SJCRH30 (cell line): ENCODE results near the gene PDE10A. TPM values are rescaled to one million over a fixed set of nuclear protein-coding genes. Genes with fewer than 3 reads are reported as not detected.

ENCODE experiments used
- DNase-seq, 2 experiments: peaks; one replicate each; pipeline ENCODE4 v3.0.0-alpha.2; 2015 to 2020
- H3K27ac ChIP-seq: fragments of 250-450 bp; sonication (Bioruptor Pico); 2 replicates; pipeline ENCODE4 v1.5.1; 2020; ENCODE audit warnings: mild to moderate bottlenecking, moderate library complexity
- H3K27me3 ChIP-seq: fragments of 250-450 bp; sonication (Bioruptor Pico); 2 replicates; pipeline ENCODE4 v1.5.1; 2020; ENCODE audit warnings: mild to moderate bottlenecking, moderate library complexity
- H3K36me3 ChIP-seq: fragments of 250-450 bp; sonication (Bioruptor Pico); 2 replicates; pipeline ENCODE4 v1.5.1; 2020; ENCODE audit warnings: mild to moderate bottlenecking, moderate library complexity
- H3K4me1 ChIP-seq: fragments of 250-450 bp; sonication (Bioruptor Pico); 2 replicates; pipeline ENCODE4 v1.5.1; 2020; ENCODE audit warnings: mild to moderate bottlenecking, moderate library complexity
- H3K4me3 ChIP-seq: fragments of 250-450 bp; sonication (Bioruptor Pico); 2 replicates; pipeline ENCODE4 v1.5.1; 2020; ENCODE audit warnings: mild to moderate bottlenecking, moderate library complexity
- H3K9me3 ChIP-seq: fragments of 250-450 bp; sonication (Bioruptor Pico); replicated peaks from 2 replicates; pipeline ENCODE4 v1.5.1; 2020; ENCODE audit warnings: mild to moderate bottlenecking, moderate library complexity
- total RNA-seq: library from RNA; depleted of rRNA; stranded (reverse); fragments of >200 nt; shearing (Covaris generic); gene quantifications from 2 replicates; pipeline ENCODE4 v1.2.3, GENCODE V29; 2014

PDE10A gene
- total RNA-seq, 1 experiment from 2014 or later: 14.5 TPM

DNA sequence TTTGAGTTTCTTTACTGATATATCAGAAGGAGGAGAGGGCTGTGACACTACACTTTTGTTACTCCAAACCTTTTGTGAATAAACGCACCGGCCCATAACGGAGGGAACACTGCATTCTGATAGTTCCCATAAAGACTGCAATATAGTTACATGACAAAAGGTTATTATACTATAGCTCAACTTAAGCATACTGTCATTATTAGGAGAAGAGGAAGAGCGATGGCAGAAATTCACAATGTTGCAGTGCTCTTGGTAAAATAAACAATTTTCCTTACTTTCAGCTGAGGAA, 2.3 kb upstream of the PDE10A start:
- Histone ChIP-seq H3K4me3 (no peak overlapping the region; the same call in 1 of the 2 replicates), H3K9me3 (no peaks in the 10 kb centered on the region), H3K36me3 (no peaks in the 10 kb centered on the region), H3K27me3 (no peaks in the 10 kb centered on the region), H3K27ac (no peak overlapping the region), H3K4me1 (peaks cover 15% of the 10 kb centered on the region)
- no peak for DNase-seq

DNA sequence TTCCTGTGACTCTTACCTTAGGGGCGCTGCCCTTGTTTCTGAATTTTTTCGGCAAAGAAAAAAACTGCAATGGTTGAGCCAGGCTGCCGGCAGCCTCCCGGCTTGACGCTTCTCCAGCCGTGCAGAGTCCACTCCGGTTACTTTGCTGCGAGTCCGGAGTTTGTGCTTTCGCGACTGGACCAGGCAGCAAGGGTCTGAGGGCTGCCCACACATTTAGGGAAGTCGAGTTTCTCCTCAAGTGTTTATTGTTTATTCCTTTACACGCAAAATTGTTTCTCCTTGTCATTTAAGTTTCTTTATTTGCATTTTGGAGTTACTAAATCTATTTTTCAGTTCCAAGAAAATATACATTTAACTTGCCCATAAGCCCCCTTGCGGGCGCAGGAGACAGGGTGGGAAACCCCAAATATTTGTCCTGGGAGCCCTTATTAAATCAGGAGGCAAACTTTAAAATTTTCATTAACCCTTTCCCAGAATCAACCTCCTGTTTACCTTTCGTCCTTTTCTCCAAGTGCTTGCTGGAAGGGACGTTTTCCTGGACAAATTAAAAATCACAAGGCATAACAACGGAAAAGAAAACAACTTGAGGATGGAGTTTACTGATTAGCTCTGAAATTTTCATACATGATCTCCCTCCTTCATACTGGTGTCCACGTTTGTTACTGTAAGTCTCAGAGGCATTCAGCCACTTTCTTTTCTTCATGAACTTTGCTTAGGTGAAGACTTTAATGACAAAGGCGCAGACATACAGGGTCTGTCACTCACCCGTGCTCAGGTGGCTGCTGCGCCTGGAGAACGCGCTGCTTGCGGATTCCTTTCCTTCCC, 1.7 kb upstream of the PDE10A start:
- Histone ChIP-seq H3K4me3 (peak overlapping the region; percentile 82), H3K36me3 (no peaks in the 10 kb centered on the region), H3K4me1 (peaks cover 15% of the 10 kb centered on the region), H3K27ac (no peak overlapping the region), H3K9me3 (no peaks in the 10 kb centered on the region), H3K27me3 (no peaks in the 10 kb centered on the region)
- DNase-seq: peak; percentile 42 to 64

DNA sequence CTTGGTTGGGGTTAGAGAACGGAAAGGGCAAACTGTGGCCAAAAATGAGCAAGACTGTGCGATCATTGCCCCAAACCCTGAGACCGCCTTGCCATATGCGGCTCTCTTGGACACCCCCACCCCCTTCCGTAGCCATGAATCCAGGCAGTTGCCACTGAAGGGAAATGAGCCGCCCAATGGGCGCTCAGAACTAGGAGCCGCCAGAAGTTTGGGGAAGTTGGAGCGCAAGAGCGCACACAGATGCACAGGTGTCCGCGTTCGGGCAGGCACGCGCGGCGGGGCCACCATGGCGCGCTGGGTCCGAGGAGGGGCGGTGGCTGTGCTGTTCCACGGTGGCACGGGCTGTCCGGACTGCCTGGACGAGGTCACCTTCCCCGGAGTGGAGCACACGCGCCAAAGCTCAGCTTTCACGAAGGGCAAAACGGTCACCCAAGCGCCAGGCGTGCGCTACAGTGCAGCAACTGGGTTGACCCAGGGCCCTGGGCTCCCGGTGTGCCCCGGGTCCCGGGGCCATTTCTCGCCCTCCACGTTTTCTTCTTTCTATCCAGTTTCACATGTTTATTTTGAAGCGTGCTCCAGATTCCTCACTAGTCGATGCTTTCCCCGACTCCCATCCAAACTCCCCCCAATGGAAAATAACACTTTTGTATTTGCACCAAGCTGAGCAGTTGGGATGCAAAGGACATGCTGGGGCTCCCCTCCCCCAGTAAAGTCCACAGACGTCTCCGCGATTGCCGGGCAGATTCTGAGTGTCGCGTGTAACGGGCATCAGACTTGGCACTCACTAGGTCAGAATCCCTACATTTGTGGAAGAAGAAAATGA, 906 bp upstream of the PDE10A start:
- Histone ChIP-seq H3K36me3 (no peaks in the 10 kb centered on the region), H3K4me1 (peaks cover 8% of the 10 kb centered on the region), H3K9me3 (no peaks in the 10 kb centered on the region), H3K27me3 (no peaks in the 10 kb centered on the region), H3K4me3 (peak overlapping the region; percentile 82), H3K27ac (no peak overlapping the region)
- DNase-seq: peak; percentile 62 to 78

DNA sequence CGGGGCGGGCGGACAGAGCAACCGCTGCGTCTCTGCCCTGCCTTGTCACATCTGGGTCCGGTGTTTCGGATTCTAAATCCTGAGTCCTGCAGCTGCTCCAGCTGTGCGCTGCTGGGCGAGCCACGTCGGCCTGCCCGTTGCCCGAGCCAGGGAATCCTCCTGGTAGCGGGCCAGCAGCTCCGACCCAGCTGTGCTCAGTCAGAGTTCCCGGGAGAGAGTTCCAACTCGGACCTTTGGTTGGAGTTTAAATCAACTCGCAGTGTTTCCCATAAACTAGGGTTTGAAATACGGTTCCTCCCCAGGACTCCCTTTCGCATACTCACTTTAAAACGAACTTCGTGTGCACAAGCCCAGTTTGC, 315 bp upstream of the PDE10A start:
- Histone ChIP-seq H3K27ac (no peak overlapping the region), H3K36me3 (no peaks in the 10 kb centered on the region), H3K4me1 (peaks cover 7% of the 10 kb centered on the region), H3K9me3 (no peaks in the 10 kb centered on the region), H3K27me3 (no peaks in the 10 kb centered on the region), H3K4me3 (peak overlapping the region; percentile 82)
- peak; percentile 50 to 60 for DNase-seq

DNA sequence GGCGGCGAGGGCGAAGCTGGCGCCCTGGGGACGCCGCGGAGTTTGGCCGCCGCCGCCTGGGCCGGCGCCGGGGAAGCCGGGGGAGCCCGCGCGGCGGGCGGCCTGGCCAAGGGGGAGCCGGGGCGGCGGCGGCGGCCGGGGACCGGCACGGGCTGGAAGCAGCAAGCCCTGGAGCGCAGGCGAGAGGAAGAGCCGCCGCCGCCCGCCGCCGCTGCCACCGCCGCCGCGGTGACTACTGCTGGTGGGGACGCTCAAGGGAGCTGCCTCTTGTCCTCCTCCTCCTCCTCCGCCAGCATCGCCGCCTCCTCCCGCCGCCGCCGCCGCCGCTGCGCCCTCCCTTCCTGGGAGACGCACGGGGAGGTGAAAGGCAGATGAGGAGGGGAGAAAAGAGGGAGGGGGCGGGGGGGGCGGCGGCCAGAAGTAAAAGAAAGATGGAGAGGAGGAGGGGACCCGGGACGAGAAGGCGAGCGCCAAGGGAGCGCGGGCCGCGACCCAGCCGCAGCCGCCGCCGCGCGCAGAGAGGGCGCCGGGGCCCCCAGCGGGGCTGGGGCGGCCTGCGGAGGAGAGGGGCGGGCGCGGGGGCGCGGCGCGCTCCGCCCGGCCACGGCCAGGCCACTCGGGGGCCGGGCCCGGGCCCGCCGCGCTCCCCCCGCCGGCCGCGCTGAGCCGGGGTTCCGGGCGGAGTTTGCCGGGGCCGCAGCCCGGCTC, 846 bp downstream of the PDE10A start:
- Histone ChIP-seq H3K4me3 (peak overlapping the region; percentile 82), H3K9me3 (no peaks in the 10 kb centered on the region), H3K36me3 (0 out of 2 replicates have a peak, but pooled peaks cover 2% of the 10 kb centered on the region), H3K27me3 (no peaks in the 10 kb centered on the region), H3K27ac (no peak overlapping the region; the same call in 1 of the 2 replicates), H3K4me1 (0 out of 2 replicates have a peak, but pooled peaks cover 3% of the 10 kb centered on the region)
- peak; percentile 47 to 59 for DNase-seq

DNA sequence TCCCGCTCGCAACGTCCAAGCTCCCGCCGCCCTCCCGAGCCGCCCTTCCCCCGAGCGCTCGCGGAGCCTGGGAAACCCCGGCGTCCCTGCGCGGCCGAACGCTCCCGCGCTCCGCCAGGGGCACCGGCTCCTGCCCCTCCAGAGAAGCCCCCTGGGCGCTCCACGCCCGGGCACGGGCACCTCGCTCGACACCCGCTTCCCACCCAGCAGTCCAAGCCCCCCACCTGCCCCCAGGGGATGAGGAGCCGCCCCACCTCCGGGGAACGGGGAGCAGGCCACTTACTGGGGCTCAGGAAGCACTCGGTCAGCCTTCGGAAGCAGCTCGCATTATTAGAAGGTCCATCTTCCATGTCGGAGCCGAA, 1.4 kb downstream of the PDE10A start:
- peak in 1 of 2 experiments; percentile 33 for DNase-seq
- 0 out of 2 replicates have a peak, but pooled peaks cover 2% of the 10 kb centered on the region for H3K36me3 ChIP-seq
- H3K4me3 ChIP-seq: peak overlapping the region; percentile 82
- no peaks in the 10 kb centered on the region for H3K27me3 ChIP-seq
- 0 out of 2 replicates have a peak, but pooled peaks cover 3% of the 10 kb centered on the region for H3K4me1 ChIP-seq
- no peaks in the 10 kb centered on the region for H3K9me3 ChIP-seq
- H3K27ac ChIP-seq: peak overlapping the region; percentile 69

DNA sequence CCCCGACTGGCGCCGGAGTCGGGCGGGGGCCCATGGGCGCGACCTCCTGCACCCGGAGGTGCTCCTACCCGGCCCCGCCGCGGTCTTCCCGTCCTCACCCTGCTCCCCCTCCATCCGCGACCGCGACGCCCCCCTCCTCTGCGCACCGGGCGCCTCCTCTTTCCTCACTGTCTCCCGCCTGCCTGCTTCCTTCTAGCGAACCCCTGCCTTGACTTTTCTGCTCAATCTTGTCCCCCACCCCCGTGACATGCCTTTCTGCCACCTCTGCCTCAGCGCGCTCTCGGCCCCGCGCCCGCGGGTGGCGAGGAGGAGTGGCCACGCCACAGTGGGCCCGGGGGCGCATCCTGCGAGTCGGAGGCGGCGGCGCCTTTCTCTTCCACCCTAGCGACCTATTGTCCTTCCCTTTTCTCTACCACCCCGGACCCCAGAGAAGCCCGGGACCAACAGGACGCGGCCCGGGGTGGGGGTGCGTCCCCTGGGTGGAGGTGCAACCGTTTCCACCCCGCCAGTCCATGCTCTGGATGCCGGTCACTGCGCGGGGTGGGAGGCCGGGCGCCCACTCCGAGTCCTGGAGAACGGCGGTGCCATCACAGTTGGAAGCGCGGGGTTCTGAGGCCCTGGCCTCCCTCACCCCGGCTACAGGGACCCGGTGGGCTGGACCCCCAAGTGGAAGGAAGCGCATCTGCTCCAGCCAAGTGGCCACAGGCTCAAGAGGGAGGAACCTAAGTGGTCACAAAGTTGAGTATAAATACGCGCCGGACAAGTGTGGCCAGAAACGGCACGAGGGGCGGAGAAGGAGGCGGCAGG, 2.0 kb downstream of the PDE10A start:
- no peaks in the 10 kb centered on the region for H3K9me3 ChIP-seq
- DNase-seq: peak; percentile 47 to 59
- peak overlapping the region; percentile 82 for H3K4me3 ChIP-seq
- no peaks in the 10 kb centered on the region for H3K27me3 ChIP-seq
- H3K4me1 ChIP-seq: 0 out of 2 replicates have a peak, but pooled peaks cover 3% of the 10 kb centered on the region
- H3K27ac ChIP-seq: peak overlapping the region; percentile 69
- 0 out of 2 replicates have a peak, but pooled peaks cover 2% of the 10 kb centered on the region for H3K36me3 ChIP-seq

DNA sequence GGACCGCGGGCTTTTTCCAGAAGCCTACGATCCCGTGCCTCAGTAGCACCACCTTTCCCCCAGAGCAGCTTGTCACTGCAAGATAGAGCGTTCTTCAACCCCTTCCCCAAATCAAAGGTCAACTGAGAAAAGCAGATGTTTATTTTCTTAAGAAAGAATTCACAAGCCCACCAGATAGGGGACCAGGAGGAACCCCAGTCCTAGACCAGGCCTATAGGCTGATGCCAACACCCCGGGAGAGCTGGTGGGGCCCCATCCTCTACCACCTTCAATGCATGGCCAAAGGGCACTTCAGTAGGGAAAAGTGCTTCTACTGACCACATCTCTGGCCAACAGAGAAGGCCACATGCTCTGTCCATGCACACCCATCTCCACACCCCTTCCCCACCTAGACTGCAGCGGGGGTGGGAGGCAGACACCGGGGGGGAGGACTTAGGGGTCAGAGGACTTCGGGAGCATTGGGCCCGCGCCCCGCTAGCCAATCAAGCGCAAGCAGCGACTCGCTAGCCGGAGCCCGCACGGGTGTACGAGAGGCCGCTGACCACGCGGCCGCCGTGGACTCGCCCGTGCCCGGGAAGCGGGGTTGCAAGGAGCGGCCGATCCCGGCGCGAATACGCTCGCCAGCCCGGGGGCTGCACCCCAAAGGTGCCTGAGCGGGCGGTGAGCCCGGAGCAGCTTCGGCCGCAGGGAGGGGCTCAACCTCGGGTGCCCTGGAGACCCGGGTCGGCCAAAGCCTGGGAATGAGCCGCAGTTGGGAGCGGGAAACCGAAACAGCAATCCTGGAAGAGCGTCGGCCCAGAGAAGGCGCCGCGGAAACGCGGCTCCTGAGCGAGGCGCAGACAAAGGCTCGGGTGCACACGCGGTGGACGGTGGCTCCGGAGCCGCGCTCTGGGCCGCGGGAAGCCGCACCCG, 2.8 kb downstream of the PDE10A start:
- peak overlapping the region; percentile 82 for H3K4me3 ChIP-seq
- no peaks in the 10 kb centered on the region for H3K9me3 ChIP-seq
- peak; percentile 59 to 65 for DNase-seq
- H3K4me1 ChIP-seq: 0 out of 2 replicates have a peak, but pooled peaks cover 3% of the 10 kb centered on the region
- H3K27ac ChIP-seq: peak overlapping the region; percentile 69
- H3K27me3 ChIP-seq: no peaks in the 10 kb centered on the region
- H3K36me3 ChIP-seq: 0 out of 2 replicates have a peak, but pooled peaks cover 2% of the 10 kb centered on the region

DNA sequence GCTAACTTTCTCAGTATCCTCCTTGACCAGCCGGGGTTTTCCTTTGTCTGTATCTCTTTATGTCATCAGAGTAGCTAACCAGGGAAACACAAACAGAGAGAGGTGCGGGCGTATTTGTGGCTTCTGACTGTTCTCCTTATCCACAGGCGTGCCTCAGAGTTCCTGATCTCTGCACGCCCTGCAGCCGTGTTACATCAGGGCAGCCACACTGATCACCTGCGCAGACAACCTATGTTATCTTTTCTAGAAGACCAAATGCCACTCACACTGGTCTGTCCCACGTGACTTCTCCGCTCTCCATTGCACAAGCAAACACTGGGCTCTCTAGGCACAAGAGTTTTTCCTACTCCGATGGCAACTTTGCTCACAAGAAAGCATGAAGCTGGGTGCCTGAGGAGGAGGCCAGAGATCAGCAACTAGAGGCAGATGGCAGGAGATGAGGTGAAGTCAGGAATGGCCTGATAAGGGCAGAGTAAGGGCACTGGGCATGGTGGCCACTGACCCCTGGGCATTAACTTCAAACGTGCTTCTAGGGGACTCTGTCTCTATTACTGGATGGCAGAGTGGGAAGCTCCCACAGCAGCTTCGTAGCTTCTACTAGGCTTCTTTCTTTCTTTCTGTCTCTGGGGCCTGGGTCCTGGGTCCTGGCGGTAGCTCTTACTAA, 4.5 kb downstream of the PDE10A start:
- H3K27ac ChIP-seq: no peak overlapping the region
- H3K27me3 ChIP-seq: no peaks in the 10 kb centered on the region
- no peak for DNase-seq
- no peaks in the 10 kb centered on the region for H3K9me3 ChIP-seq
- H3K4me3 ChIP-seq: no peak overlapping the region
- no peaks in the 10 kb centered on the region for H3K4me1 ChIP-seq
- 0 out of 2 replicates have a peak, but pooled peaks cover 2% of the 10 kb centered on the region for H3K36me3 ChIP-seq

DNA sequence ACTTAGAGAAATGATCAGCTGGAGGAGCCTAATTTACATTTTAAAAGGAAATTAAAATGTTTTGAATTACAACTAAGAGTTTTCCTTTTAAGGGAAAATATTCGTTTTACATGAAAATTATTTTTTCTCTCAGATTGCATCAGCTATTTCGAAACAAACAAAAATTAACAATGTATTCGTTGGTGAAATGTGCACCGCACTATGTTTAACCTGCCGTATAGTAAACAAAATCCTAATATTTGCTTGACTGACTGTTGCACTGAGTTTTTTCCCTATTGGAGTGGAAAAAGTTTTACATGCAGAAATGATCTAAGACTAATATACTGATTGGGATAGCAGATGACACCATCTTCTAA, 5.7 kb downstream of the PDE10A start:
- no peaks in the 10 kb centered on the region for H3K27me3 ChIP-seq

DNA sequence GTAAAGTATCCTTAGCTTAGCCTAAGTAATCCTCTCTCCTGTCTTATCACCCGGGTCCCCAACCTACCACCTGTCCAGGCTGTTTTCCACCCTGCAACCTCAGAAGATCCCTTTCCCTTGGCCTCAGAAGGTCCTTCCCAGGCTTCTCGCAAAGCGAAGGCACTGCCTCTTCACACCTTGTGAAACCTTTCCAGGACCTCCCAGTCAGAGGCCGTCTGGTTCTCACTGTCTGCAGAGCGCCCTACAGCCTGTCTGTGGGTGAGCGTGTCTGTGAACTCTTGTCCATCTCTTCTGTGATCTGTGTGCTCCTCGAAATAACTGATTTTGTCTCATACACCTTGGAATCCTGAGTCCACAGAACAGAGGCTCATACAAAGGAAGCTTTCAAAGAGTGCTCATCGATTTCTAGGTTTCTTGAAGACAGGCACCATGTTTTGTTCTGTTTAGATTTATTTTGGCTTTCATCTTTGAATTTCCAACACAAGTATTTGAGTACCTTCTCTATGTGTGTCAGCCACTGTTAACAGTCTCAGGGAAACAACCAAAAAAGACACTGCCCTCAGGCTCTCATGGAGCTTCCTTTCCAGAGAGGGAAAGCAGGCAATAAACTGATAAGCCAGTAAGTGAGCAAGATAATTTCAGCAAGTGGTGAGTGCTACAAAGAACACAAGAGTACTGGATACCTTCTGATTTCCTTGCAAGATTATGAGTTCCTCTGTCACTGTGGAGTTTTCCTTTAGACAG, 6.3 kb downstream of the PDE10A start:
- no peak for DNase-seq

More for the DNA sequence above, 5.7 kb downstream of the PDE10A start:
- DNase-seq: no peak
- H3K4me1 ChIP-seq: no peaks in the 10 kb centered on the region
- H3K27ac ChIP-seq: no peak overlapping the region
- H3K36me3 ChIP-seq: 0 out of 2 replicates have a peak, but pooled peaks cover 2% of the 10 kb centered on the region
- no peaks in the 10 kb centered on the region for H3K9me3 ChIP-seq
- no peak overlapping the region for H3K4me3 ChIP-seq

DNA sequence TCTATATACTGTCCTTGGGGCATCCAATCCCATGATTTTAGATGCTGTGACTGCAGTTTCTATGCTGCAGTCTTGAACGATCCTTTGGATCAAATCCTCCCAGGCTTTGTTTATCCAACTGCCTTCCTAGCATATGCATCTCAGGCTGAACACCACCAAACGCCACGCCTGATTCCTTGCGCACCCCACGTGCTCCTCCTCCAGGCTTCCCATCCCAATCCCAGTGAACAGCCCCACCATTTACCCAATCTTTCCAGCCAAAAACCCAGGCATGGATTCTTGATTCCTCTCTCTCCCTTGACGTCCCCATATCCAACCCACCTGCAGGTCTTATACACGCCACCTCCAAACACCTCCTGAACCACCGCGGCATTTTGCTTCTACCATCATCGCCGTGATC, 7.8 kb downstream of the PDE10A start:
- Histone ChIP-seq H3K27ac (no peak overlapping the region), H3K36me3 (0 out of 2 replicates have a peak, but pooled peaks cover 2% of the 10 kb centered on the region), H3K27me3 (no peaks in the 10 kb centered on the region), H3K4me1 (no peaks in the 10 kb centered on the region), H3K4me3 (no peak overlapping the region), H3K9me3 (no peaks in the 10 kb centered on the region)
- no peak for DNase-seq

More for the DNA sequence above, 6.3 kb downstream of the PDE10A start:
- Histone ChIP-seq H3K4me1 (no peaks in the 10 kb centered on the region), H3K9me3 (no peaks in the 10 kb centered on the region), H3K4me3 (no peak overlapping the region), H3K36me3 (0 out of 2 replicates have a peak, but pooled peaks cover 2% of the 10 kb centered on the region), H3K27me3 (no peaks in the 10 kb centered on the region), H3K27ac (no peak overlapping the region)
